GM12865 (cell line): ENCODE measurements around the gene JAZF1.
A peak's percentile ranks its signal among the peaks of the same experiment; 100 is the strongest.

Experiments used
- DNase-seq: peaks from one replicate; pipeline ENCODE4 v3.0.0; 2010; ENCODE audit warnings: low read depth
- H3K4me3 ChIP-seq: 2 replicates; pipeline ENCODE4 v1.5.1; 2011; ENCODE audit warnings: mild to moderate bottlenecking, low read depth, low read length, control low read depth
- TF ChIP-seq, protein P1 (sequence below): IDR thresholded peaks from 2 replicates; pipeline ENCODE4 v1.5.1; 2011; ENCODE audit warnings: low read length, control low read depth, low read depth, inconsistent platforms; ENCODE audit not compliant: insufficient read depth; ENCODE audit errors: missing control alignments

JAZF1 gene

DNA sequence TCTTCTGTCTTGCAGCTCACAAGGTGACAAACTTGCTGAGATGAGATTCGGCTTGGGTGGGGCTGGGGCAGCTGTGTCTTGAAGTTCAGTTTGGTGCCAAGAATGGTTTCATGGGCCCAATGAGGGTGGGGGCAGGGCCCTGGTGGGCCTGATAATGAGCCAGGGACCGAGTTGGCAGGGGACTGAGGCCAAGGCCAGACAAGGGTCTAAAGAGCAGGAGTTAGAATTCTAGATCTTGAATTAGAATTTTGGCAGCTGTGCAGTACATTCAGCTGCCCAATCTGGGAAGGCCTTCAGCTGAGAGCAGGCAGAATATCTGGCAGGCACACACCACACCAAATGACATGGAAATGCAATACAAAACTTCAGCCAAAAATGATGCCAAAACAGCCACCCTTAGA, 1.5 kb upstream of the JAZF1 start:
- TF ChIP-seq, protein P1, sequence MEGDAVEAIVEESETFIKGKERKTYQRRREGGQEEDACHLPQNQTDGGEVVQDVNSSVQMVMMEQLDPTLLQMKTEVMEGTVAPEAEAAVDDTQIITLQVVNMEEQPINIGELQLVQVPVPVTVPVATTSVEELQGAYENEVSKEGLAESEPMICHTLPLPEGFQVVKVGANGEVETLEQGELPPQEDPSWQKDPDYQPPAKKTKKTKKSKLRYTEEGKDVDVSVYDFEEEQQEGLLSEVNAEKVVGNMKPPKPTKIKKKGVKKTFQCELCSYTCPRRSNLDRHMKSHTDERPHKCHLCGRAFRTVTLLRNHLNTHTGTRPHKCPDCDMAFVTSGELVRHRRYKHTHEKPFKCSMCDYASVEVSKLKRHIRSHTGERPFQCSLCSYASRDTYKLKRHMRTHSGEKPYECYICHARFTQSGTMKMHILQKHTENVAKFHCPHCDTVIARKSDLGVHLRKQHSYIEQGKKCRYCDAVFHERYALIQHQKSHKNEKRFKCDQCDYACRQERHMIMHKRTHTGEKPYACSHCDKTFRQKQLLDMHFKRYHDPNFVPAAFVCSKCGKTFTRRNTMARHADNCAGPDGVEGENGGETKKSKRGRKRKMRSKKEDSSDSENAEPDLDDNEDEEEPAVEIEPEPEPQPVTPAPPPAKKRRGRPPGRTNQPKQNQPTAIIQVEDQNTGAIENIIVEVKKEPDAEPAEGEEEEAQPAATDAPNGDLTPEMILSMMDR, result no peak
- H3K4me3 ChIP-seq, result no peak overlapping the region
- no peak for DNase-seq

DNA sequence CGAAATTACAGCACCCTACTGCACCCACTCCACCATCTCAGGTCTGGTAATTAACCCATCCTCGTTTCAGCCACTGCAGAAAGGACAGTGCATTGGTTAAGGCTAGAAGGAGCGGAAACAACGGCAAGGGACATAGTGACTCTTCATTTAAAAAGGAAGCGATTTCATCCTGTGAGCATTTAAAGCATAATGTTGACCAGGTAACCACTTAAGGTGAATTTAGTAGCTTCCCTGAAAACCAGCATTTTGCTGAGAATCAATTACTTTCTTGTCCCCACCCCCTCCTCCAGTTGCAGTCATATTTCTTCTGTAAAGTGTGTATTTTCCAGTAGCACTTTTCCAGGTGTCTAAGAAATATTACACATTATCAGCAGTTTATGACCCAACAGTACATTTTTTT, 821 bp upstream of the JAZF1 start:
- no peak overlapping the region for H3K4me3 ChIP-seq
- DNase-seq, result no peak
- TF ChIP-seq, protein P1, result no peak

DNA sequence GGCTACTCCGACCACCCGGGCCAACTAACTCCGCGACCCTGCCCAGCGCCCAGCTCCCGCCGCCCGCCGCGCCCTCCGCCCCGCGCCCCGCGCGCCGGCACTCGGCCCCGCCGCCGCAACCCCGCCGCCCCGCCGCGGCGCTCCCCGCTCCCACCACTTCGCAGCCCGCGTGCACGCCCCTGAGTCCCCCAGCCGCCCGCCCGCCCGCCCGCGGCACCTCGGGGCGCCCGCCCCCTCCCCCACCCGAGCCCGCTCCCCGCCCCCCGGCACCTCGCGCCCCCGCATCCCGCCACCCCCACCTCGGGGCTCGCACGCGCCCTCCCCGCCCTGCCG, 598 bp downstream of the JAZF1 start:
- H3K4me3 ChIP-seq, result no peak overlapping the region

DNA sequence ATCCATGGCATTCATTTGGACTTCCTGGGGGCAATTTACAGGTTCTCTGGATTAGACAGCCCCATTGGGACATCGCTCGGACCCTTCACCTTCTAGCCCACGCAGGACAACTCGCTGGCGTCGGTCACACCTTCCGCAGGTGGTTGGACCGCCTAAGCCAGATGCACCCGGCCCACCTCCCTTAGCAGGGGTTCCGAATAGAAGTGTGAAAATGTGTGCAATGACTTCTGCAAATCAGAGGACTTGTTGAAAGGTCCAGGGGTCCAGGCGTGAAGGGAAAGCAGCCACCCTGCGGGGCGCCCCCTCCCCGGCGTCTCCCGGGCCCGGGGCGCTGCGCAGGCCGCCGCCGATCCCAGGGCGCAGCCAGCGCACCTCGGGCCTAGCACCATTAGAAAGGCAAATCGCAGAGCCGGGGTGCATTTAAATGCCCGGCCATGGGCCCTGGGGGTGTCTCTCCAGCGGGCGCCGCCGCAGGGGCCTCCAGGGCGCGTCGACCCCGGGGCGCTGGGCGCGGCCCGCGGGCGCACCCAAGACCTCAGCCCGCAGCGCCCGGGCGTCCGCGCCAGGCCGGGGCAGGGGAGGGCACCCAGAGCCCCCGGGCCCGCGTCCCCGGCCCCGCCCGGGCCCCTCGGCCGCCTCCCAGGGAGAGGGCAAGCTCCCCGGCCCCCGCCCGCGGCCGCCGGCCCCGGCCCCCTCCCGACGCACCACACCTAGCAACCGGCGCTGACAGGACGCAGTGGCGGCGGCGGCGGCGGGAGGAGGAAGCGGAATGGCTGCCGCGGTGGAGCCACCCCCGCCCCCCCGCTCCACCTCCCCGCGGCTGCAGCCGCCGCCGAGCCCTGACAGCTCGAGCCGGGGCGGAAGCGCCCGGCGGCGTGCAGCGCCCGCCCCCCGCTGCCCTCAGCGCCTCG, 1.2 kb downstream of the JAZF1 start:
- TF ChIP-seq, protein P1, result no peak
- H3K4me3 ChIP-seq, result no peak overlapping the region
- DNase-seq, result peak; percentile 58

More for the DNA sequence above, 598 bp downstream of the JAZF1 start:
- TF ChIP-seq, protein P1, result no peak
- DNase-seq, result no peak

DNA sequence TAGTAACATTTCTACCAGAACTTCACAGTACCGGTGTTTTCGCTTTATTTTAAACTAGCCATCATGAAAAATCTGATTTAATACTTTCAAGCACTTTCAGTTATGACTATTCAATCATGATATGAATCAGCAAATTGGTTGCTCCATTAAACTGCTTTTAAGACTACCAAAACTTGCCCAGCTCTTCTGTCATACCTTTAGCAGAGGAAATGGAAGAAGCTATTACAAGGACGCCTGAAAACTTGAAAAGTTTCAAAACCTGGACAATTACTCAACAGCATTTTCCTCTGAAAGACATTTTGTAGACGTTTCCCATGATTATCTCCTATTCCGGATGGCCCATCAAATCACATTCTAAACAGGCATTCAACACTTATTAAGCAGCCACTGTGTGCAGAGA, 2.0 kb downstream of the JAZF1 start:
- TF ChIP-seq, protein P1, result no peak
- DNase-seq, result peak; percentile 21
- no peak overlapping the region for H3K4me3 ChIP-seq

DNA sequence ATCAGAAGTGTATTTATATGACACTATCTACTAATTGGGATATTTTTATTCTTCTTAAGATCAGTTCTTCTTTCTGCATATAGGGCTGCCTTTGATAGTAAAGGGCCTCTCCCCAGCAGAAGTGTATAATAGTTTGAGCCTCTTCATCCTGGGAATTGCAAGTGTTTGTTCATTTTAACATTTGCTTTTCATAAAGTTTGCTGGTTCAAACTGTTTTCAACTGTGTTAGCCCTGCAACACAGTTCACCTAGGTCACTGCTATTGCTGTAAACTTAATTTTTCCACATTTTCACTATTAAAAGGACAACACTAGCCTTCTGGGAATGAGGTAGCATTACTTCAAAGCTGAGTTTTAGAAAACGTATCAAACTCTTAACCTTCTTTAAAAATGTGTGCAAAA, 2.8 kb downstream of the JAZF1 start:
- TF ChIP-seq, protein P1, result no peak
- no peak overlapping the region for H3K4me3 ChIP-seq
- DNase-seq, result no peak

DNA sequence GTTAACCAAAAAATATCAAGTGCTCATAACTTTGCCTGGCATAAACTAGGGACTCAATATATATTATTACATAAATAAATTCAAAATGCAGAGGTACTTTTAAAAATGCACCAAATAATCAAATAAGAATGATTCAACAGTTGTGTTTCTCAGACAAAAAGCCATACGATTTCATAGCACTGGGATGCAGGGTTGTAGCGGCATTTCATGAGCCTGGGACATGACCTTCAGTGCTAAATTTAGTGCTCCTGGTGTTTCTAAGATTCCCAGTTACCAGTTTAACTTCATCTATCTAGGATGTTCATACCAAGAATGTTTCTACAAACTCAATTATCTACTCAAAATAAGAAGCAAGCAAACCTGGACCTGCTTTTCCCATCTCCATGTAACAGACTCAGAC, 4.0 kb downstream of the JAZF1 start:
- no peak for DNase-seq
- H3K4me3 ChIP-seq, result no peak overlapping the region
- TF ChIP-seq, protein P1, result no peak
